Adipocyte (in vitro differentiated cells): ENCODE data around the gene TSPYL1.

ENCODE experiments used
- DNase-seq: peaks from one replicate; pipeline ENCODE4 v3.0.0-alpha.2; 2015; ENCODE audit warnings: low read depth
- H3K27me3 ChIP-seq: replicated peaks from 2 replicates; pipeline ENCODE4 v1.7.0; 2013; ENCODE audit warnings: mild to moderate bottlenecking, low read length, moderate library complexity; ENCODE audit not compliant: control insufficient read depth, insufficient read depth
- H3K36me3 ChIP-seq: 2 replicates; pipeline ENCODE4 v1.7.0; 2013; ENCODE audit warnings: low read length, mild to moderate bottlenecking, moderate library complexity; ENCODE audit not compliant: control insufficient read depth, insufficient read depth, severe bottlenecking
- H3K4me1 ChIP-seq: 2 replicates; pipeline ENCODE4 v1.7.0; 2013; ENCODE audit warnings: mild to moderate bottlenecking, low read length, moderate library complexity; ENCODE audit not compliant: control insufficient read depth, insufficient read depth
- H3K4me3 ChIP-seq: 2 replicates; pipeline ENCODE4 v1.7.0; 2013; ENCODE audit warnings: mild to moderate bottlenecking, low read length, moderate library complexity
- H3K9ac ChIP-seq: 2 replicates; pipeline ENCODE4 v1.7.0; 2013; ENCODE audit warnings: mild to moderate bottlenecking, low read length, moderate library complexity
- H3K9me3 ChIP-seq: 2 replicates; pipeline ENCODE4 v1.7.0; 2013; ENCODE audit warnings: mild to moderate bottlenecking, low read length, moderate library complexity; ENCODE audit not compliant: control insufficient read depth

TSPYL1 gene

GRCh38 chr6:116278481-116278829, 1.3 kb downstream of the TSPYL1 start:
- H3K4me1 ChIP-seq = peaks cover 46% of the 10 kb centered on the region
- H3K9me3 ChIP-seq = no peaks in the 10 kb centered on the region
- peak overlapping the region; percentile 97 for H3K4me3 ChIP-seq
- no peak for DNase-seq
- peaks cover 8% of the 10 kb centered on the region for H3K36me3 ChIP-seq
- no peaks in the 10 kb centered on the region for H3K27me3 ChIP-seq
- peak overlapping the region; percentile 96 for H3K9ac ChIP-seq

- H3K27me3 ChIP-seq = no peaks in the 10 kb centered on the region
- no peak for DNase-seq
- H3K4me1 ChIP-seq = peaks cover 46% of the 10 kb centered on the region
- H3K36me3 ChIP-seq = peaks cover 17% of the 10 kb centered on the region
- peak overlapping the region; percentile 97 for H3K4me3 ChIP-seq
- H3K9ac ChIP-seq = peak overlapping the region; percentile 96
- no peaks in the 10 kb centered on the region for H3K9me3 ChIP-seq
These were observed 2.6 kb downstream of the TSPYL1 start for GRCh38 chr6:116277124-116277523.

GRCh38 chr6:116271149-116271708, 8.5 kb downstream of the TSPYL1 start:
- Histone ChIP-seq H3K4me1 (peaks cover 21% of the 10 kb centered on the region), H3K27me3 (no peaks in the 10 kb centered on the region), H3K4me3 (no peak overlapping the region), H3K9ac (no peak overlapping the region), H3K9me3 (no peaks in the 10 kb centered on the region), H3K36me3 (peaks cover 20% of the 10 kb centered on the region)
- no peak for DNase-seq

- H3K4me1 ChIP-seq = peaks cover 9% of the 10 kb centered on the region
- peaks cover 1% of the 10 kb centered on the region for H3K9me3 ChIP-seq
- DNase-seq = peak; percentile 94
- peaks cover 15% of the 10 kb centered on the region for H3K36me3 ChIP-seq
- H3K9ac ChIP-seq = no peak overlapping the region
- no peak overlapping the region for H3K4me3 ChIP-seq
- H3K27me3 ChIP-seq = no peaks in the 10 kb centered on the region
These were observed 11.0 kb downstream of the TSPYL1 start for GRCh38 chr6:116268589-116269293.

GRCh38 chr6:116267836-116268588, 11.7 kb downstream of the TSPYL1 start:
- Histone ChIP-seq H3K27me3 (no peaks in the 10 kb centered on the region), H3K4me1 (peaks cover 9% of the 10 kb centered on the region), H3K9me3 (peaks cover 8% of the 10 kb centered on the region), H3K4me3 (no peak overlapping the region), H3K9ac (no peak overlapping the region), H3K36me3 (peaks cover 8% of the 10 kb centered on the region)
- no peak for DNase-seq

- H3K4me1 ChIP-seq = peaks cover 9% of the 10 kb centered on the region
- peak overlapping the region; percentile 25 for H3K9ac ChIP-seq
- peaks cover under 1% of the 10 kb centered on the region for H3K36me3 ChIP-seq
- no peak overlapping the region for H3K4me3 ChIP-seq
- peaks cover 12% of the 10 kb centered on the region for H3K9me3 ChIP-seq
- DNase-seq = no peak
- no peaks in the 10 kb centered on the region for H3K27me3 ChIP-seq
These were observed 12.9 kb downstream of the TSPYL1 start for GRCh38 chr6:116266803-116267202.

- DNase-seq = no peak
- H3K4me1 ChIP-seq = peaks cover 6% of the 10 kb centered on the region
- no peak overlapping the region for H3K4me3 ChIP-seq
- no peaks in the 10 kb centered on the region for H3K36me3 ChIP-seq
- H3K9me3 ChIP-seq = peaks cover 12% of the 10 kb centered on the region
- H3K27me3 ChIP-seq = no peaks in the 10 kb centered on the region
- no peak overlapping the region for H3K9ac ChIP-seq
These were observed 14.5 kb downstream of the TSPYL1 start for GRCh38 chr6:116265041-116265829.

GRCh38 chr6:116263353-116263752, 16.4 kb downstream of the TSPYL1 start:
- H3K9me3 ChIP-seq = peaks cover 12% of the 10 kb centered on the region
- H3K36me3 ChIP-seq = no peaks in the 10 kb centered on the region
- no peak for DNase-seq
- H3K27me3 ChIP-seq = no peaks in the 10 kb centered on the region
- H3K4me1 ChIP-seq = peaks cover 4% of the 10 kb centered on the region
- H3K9ac ChIP-seq = no peak overlapping the region
- no peak overlapping the region for H3K4me3 ChIP-seq

GRCh38 chr6:116258520-116258919, 21.2 kb downstream of the TSPYL1 start:
- Histone ChIP-seq H3K36me3 (no peaks in the 10 kb centered on the region), H3K9ac (no peak overlapping the region), H3K4me3 (no peak overlapping the region), H3K4me1 (peaks cover 14% of the 10 kb centered on the region), H3K9me3 (peaks cover 9% of the 10 kb centered on the region), H3K27me3 (no peaks in the 10 kb centered on the region)
- DNase-seq = no peak

GRCh38 chr6:116256694-116257093, 23.0 kb downstream of the TSPYL1 start:
- H3K4me3 ChIP-seq = no peak overlapping the region
- no peaks in the 10 kb centered on the region for H3K27me3 ChIP-seq
- no peak for DNase-seq

More at GRCh38 chr6:116256694-116257093, 23.0 kb downstream of the TSPYL1 start:
- H3K9ac ChIP-seq = no peak overlapping the region
- no peaks in the 10 kb centered on the region for H3K9me3 ChIP-seq
- H3K36me3 ChIP-seq = no peaks in the 10 kb centered on the region
- H3K4me1 ChIP-seq = peaks cover 28% of the 10 kb centered on the region
